Effector CD4-positive, alpha-beta T cell (primary cell): ENCODE data around the gene FAM131C.

ENCODE experiments used
- DNase-seq: peaks from one replicate; pipeline ENCODE4 v3.0.0-alpha.2; 2020

The FAM131C gene

DNA sequence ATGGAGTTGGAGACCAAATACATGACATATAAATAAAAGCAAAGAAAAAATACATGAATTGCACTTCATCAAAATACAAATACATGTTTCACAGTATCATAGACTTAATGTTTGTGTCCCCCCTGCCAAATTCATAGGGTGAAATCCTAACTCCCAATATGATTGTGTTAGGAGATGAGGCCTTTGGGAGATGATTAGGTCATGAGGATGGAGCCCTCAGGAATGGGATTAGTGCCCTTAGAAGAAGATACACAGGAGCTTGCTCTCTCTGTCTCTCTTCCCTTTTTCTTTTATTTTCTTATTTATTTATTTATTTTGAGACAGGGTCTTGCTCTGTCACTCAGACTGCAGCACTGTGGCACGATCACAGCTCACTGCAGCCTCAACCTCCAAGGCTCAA lies 26.0 kb upstream of the FAM131C start:
- DNase-seq = no peak

DNA sequence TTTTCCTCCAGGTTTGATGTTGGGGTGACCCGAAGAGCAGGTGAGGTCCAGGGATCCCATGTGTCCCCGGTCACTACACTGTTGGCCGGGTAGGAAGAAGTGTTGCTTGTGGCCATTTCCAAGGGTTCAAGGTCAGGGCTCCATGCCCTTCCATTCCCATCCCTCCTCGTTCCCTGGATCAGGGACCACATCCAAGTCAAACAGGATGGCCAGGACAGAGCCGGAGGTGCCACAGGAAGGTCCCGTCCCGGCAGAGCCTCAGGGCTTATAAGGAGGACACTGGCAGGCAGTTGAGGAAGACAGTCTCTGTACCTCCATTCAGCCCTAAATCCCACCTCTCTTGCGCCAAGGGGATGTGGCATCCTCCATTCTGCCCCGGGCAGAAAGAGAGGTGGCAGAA lies 22.0 kb upstream of the FAM131C start:
- DNase-seq = no peak

DNA sequence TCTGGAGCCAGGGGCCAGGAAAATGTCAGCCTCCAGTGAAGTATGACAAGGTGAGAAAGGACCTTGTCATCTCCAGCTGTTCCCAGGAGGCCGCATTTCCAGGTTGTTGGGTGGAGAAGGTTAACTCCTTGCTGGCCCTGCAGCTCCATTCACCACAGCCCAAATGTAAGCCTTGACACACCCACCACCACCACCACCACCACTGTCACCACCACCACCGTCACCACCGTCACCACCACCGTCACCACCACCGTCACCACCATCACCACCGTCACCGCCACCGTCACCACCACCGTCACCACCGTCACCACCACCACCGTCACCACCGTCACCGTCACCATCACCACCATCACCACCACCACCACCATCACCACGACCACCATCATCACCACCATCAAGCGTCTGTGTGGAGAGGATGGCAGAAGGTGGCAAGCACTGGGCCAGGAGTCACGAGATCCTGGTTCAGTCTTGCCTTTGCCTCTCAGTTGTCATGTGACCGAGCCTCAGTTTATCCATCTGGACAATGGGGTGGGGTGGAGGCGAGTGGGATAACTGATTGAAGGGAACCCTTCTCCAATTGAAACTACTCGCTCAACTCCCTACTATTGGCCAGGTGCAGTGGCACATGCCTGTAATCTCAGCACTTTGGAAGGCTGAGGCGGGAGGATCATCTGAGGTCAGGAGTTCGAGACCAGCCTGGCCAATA lies 21.2 kb upstream of the FAM131C start:
- DNase-seq = no peak

DNA sequence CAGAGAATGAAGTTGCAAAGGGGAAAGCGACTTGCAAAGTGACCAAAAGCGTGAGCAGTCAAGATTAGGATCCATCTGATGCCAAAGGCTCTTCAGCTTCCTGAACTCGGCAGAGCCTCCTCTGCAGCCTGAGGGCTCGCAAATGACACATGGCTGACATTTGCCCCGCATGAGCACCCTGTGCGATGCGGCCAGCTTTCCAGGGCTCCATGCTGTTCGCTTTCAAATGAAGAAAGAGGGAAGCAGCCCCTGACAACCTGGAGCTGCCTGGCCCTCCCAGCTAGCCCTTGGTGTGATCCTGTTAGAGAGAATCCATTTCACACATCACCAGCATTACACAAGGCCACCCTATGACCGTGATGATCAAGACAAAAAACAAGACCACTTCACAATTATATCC lies 20.2 kb upstream of the FAM131C start:
- no peak for DNase-seq

DNA sequence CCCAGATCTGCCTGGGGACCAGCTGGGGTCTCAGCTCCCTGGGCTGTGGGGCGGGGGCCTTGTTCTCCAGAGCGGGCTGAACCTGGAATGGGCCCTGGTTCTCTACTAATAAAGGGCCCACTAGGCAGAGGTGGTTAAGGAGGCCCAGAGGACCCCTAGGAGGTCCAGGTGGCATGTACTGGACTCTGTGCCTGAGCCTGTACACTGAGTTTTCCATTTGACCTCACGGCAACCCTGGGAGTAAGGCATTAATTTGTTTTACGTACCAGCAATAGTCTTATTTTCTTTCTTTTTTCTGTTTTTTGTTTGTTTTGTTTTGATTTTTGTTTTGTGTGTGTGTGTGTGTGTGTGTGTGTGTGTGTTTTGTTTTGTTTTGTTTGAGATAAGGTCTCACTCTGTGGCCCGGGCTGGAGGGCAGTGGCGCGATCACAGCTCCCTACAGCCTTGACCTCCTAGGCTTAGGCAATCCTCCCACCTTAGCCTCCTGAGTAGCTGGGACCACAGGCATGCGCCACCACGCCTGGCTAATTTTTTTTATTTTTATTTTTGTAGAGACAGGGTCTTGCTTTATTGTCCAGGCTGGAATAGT lies 19.6 kb upstream of the FAM131C start:
- DNase-seq = no peak

DNA sequence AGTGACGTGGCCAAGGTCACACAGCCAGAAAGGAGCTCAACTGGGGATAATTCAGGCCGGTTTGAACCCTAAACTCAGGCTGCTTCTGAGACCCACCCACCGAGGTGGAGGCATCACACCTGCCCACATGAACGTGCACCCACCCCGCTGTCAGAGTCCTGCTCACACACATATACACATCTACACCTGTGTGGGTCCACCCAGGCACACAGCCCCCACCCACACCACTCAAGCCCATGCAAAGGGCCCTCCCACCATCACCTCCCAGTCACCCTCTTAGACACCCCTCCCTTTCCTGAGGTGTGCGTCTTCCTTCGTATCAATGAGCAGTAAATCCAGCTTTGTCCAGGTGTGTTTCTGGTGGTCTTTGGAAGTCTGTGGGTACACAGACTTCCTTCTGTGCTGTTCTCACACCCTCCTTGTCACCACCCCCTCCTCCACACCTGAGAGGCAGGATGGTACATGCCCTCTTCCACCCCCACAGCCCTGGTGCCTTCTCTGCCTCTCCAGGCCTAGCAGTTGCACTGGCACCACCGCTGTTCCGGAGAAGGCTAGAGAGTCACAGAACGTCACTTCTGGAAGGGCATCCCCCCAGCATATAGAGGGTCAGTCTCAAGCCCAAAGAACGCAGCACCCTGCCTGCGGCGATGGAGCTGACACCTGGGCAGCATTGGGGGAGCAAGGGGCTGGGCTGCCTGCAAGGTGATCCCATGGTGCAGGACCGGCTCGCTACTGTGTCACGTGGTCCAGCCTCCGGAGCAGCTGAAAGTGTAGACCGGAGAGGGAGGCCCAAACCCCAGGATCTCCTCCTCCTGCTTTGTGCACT lies 18.9 kb upstream of the FAM131C start:
- no peak for DNase-seq

DNA sequence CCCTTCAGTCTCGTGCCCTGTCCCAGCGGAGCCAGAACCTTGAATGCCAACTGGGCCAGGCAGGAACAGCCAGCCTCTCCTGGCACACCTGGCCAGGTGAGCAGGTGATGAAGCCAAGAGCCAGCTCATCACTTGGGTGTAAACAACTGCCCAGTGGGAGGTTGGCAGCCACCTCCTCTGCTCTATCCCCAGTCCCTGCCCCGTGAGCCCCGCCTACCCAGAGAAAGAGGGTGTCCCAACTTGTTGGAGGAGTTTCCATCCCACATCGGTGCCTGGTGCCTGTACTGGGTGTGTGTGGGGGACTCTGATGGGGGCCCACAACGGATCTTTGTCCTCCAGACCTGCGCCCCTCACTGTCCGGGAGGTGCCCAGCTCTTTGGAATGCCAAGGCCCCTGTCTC lies 17.8 kb upstream of the FAM131C start:
- DNase-seq = no peak

DNA sequence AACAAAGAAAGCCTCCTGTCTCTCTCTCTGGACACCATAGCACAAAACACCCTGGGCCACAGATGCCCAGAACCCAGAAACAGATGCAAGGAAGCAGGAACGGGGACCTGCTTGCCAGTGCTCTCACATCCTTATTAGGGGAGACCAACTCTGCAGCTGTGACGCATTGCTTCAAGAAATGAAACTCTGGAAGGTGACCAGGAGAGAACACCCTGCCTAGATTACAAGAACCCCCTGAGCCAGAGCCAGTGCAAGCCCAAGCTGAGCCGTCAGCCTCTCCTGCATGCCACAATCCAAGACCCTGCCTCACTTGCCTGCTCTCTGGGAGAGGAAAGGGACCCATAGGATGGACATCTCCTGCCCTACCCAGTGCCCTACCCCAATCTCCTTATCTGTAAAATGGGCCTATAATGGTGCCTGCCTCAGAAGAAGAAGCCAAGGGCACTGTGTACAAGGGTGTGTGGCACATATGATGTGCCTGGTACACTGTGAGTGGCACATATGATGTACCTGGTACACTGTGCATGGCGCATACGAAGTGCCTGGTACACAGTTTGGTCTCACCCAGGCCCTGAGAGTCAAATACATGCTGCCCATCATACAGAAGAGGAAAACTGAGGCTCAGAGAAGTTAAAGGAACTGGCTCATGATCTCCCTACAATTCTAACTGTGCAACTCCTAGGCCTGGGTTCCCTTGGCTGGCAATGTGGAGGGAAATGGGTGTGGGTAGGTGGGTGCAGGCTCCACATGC lies 16.8 kb upstream of the FAM131C start:
- DNase-seq = no peak

DNA sequence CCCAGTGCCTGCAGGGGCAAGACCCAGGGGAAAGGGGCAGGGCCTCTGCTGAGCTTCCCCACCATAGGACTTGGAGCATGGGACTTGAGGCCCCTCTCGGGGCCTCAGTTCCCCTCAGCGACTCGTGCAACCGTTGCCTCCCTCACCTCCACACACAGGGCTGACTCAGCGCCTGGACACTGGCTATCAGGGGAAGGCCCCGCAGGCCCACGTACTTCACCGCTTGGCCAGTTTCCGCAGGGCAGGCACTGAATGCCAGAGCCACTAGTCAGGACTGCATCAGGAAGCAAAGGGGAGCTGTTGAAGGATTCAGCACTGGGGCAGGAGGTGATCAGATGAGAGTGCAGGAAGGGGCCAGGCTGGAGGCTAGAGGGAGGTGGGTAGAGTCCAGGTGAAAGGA lies 15.5 kb upstream of the FAM131C start:
- DNase-seq = no peak

DNA sequence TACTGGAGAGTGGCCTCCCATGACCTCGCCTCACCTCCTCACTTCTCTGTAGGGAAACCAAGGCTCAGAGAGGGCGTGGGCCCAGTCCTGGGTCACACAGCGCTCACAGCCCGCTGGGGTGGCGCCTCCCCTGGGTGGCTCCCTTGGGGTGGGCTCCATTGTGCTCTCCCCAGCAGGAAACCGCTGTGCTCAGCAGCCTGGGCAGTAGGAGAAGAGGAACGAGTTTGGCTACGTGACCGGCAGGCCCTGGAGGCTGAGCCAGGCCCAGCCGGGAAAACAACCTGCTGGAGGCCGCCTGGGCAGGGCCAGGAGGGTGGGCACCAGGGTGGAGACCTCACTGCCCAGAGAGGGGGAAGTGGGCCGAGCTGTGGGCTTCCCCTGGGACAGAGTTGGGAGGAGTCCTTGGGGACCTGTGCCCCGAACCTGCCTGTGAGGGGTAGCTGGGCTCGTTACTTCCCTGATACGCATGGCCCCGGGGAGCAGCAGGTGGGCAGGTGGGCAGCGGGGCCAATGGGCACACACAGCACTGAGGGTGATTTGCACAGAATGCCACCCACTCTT lies 15.0 kb upstream of the FAM131C start:
- DNase-seq = no peak

DNA sequence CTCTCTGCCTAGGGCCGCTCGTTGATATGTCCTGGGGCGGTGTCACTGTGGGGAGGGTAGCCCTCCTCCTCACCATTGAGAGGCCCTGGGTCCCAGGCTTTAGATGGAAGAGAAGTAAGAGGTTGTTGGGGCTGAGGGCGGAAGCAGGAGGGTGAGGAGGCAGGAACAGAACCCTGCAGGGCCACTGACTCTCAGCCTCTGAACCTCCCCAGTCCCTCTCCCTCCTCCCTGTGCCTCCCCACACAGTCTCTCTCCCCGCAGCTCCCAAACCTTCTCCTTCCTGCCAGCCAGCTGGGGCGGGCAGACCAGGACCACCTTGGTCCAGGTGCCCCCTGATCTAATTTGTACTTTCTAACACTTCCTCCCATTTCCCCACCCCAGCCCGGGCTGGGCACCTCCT lies 14.3 kb upstream of the FAM131C start:
- no peak for DNase-seq

DNA sequence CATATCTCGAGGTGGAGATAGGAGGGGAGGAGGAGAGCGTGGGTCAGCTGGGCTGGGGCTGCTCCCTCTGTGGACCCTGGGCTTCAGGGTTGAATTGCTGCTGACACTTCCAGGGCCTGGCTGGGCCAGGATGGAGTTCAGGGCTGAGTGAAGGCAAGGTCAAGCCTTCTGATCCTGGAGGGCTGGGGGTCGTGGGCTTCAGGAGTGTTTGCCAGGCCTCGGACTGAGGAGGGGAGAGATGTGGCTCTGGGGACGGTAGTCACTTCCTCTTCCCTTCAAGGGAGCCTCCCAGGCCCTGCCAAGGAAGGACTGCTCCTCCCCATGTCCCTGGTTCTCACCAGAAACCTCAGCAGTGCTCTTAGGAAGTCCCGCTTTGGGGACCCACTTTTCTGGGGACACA lies 12.1 kb upstream of the FAM131C start:
- no peak for DNase-seq

DNA sequence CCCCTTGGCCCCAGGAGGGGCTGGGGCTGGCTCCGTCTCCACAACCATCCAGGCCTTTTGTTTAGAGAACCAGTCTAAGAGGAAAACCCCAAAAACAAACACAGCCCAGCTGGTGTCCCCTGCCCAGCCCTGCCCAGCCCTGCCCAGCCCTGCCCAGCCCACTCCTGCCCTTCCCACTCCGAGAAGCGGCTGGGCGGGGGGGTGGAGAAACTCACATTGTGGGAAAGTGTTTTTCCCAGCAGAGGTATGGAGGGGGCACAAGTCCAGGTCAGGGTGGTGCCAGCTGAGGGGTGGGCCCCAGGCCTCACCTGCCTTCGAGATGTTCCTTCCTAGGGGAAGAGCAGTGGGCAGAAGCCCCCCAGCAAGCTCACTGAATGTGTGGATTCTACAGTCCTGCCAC lies 10.0 kb upstream of the FAM131C start:
- DNase-seq = no peak

DNA sequence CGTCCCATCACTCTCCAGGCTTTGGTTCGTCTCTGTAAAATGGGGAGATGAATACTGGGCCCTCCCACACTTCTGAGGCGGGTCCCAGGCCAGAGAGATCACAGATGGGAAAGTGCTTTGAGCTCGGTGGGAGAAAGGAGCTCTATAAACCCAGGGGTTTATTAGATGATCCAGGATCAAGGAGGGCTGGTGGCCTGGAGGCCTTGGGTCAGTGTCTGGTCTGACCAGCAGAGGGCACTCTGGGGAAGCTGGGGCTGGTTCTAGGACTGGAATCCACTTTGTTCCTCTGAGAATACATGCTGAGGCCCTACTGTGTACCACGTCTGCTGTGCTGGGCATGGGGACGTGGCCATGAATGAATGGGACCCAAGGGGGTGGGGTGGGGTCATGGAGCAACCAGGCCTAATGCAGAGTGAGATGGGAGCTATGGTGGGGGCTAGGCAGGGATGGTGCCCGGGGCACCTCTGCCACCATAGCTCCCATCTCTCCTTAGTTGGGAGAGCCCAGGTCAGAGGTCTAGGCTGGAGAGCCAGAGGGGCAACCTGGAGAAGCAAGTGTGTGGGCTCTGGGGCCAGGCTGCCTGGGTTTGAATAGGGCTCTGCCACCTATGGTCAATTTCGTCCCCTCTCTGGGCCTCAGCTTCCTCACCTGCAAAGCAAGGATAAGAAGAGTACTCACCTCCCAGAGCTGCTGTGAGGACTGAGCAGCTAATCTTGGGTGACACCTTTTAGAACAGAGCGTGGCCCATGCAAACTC lies 9.0 kb upstream of the FAM131C start:
- DNase-seq = peak; percentile 50

DNA sequence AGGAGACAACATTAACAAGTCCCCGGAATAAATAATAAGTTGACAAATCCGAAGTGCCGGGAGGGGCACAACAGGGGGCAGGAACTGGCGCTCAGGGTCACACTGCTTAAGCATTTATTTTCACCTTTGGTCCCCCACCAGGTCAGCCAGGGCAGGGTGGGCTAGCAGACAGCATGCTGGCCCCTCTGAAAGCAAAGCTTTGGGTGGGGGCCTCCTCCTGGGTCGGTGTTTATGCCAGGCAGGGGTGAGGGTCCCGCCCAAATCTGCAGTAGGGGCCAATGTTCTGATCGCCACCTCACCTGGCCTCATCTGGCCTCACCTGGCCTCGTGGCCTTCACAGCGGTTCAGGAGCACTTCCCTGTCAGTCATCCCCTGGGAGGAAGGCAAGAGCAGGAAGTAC lies 8.2 kb upstream of the FAM131C start:
- no peak for DNase-seq

DNA sequence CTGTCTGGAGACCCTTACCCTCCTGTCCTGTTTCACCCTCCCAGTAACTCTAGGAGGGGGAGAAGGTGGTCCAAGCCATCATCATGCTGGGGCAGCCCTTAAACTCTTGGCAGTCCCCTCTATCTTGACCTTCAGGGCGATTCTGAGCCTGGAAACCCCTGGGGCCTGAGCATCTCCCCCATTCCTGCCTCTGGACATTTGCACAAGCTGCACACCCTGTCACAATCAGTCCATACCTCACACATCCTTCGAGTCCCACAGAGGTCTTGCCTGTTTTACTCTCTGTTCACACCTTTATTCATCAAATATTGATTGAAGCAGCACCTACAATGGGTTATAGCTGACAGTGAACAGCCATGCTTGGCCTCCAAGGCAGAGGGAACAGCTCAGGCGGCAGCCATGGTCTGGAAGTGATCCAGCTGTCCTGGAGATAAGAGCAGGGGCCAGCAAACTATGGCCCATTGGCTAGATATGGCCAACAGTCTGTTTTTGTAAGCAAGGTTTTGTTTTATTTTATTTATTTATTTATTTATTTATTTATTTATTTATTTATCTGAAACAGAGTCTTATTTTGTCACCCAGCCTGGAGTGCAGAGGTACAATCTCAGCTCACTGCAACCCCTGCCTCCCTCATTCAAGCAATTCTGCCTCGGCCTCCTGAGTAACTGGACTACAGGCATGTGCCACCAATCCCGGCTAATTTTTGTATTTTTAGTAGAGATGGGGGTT lies 7.1 kb upstream of the FAM131C start:
- no peak for DNase-seq

DNA sequence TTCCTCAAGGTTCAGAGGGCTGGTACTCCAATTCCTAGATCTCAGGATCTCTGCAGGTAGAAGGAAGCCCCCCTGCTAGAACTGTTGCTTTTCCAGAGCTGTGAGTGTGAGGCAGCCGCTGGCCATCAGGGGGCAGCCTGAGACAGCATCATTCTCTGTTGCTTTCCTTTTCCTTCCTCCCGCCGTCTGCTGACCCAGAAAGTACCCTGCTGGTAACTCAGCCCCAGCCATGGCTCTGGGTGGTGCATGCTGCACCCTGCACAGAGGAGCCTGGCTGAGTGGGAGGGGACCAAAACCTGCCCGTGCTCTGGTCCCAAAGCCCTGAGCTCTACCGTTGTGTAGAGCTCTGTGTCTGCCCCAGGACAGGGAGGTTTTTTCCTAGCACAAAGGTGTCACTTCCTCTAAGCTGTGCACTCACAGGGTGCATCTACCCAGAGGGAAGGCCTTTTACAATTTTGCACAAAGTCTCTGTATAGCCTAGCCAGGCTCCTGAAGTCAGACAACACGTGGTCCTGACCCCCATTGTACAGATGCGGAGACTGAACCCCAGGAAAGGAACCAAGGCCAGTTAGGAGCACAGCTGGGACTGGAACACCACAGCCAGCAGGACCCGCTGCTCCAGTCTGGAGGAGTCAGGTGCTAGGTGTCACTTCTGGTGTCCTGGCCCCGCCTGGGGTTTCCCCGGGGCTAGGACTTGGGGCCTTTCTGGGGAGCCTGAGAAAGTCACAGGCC lies 5.6 kb upstream of the FAM131C start:
- DNase-seq = peak; percentile 64

DNA sequence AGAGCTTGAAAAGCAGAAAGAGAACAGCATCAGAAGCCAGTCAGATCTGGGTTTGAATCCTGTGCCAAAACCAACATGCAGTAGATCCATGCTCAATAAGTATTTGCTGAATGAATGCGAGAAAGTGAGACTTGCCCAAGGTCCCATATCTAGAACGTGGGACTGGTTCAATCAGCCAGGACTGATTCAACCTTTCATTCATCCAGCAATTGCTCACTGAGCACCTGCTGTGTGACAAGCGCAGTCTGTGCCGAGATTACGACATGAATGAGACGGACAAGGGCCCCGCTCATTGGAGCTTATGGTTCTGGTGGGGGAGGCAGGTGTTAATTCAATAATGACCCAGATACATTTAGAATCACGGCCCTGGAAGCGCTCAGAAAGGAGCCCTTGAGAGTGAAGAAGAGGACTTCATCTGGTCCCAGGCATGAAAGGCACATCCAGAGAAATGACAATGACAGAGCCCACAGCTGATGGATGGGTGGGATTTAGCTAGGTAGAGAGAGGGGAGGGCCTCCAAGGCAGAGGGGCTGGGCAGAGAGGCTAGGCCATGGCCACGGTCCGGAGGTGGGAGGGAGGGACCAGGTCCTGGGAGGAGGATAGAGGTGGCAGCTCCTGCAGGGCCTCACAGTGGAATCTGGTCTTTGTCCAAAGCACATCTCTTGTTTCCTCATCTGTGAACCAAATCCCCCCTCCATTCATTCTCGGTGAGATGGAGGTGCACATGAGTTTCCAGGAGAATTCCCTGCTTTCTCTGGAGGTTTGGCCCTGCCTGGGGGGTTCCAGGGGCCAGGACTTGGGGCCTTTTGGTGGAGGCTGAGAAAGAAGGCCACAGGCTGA lies 4.2 kb upstream of the FAM131C start:
- no peak for DNase-seq

DNA sequence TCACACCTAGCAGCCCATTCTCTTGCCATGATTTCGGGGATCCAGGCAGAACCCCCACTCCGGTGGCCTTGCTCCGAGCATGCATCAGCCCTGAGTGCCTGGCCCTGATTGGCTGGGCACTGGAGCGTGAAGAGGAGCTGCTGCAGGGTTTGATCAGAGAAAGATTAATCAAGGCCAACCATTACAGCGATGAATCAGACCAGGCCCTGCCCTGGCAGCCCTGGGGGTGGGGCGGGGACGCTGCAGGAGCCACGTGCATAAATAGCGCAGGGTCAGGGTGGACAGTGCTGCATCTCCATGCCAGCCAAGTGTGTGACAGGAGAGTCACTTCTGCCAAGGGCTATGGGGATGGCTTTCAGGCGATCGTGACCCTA lies 3.4 kb upstream of the FAM131C start:
- no peak for DNase-seq
